Mammary epithelial cell (primary cell): ENCODE results near the gene DHRS7B.

ENCODE experiments used
- EZH2 ChIP-seq: IDR thresholded peaks from 2 replicates; pipeline ENCODE4 v1.6.1; 2012; ENCODE audit warnings: low read length, inconsistent platforms, borderline replicate concordance
- TF ChIP-seq, protein P1 (sequence below), 2 donors: IDR thresholded peaks in 1 of 2; conservative IDR thresholded peaks in 1 of 2; 2 replicates each; pipeline ENCODE4 v1.5.1; 2011 to 2012; ENCODE audit warnings: inconsistent platforms in 2 of 2, low read length in 2 of 2, mild to moderate bottlenecking in 2 of 2, control low read depth in 1 of 2, low read depth in 1 of 2; ENCODE audit not compliant: insufficient read depth in 1 of 2; ENCODE audit errors: extremely low read depth in 1 of 2

DNA sequence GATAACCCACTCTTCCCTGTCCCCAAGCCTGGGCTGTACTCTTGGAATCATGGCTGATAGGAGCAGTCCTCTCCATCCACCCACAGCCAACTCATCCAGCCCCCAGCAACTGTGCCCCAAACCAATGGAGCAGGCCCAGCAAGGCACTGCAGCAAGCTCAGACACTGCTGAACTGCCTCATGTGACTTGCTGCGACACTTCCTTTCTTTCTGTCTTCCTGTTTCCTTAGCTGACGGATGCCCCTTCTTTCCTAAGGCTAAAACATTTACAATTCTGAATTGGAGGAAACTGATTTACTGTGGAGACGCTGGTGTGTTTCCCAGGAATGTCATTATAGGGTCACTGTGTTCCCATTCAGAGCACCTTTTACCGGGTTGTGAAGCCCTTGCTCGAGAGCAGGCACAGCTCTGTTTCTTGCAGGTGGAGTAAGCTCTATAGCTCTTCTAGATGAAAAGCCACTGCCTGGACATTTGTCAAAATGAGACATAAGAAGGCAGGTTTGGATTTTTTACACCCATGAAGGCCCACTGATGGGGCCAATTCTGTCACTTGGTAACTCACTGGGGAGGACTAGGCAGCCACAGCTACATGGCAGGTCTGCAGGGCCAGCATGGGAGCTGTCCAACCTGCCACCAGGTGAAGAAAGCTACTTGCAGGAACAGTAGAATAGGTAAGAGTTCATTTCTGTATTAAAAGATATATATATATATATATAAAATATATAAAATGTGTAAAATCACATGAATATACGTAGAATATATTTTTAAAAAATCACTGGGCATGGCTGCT, 59.8 kb downstream of the DHRS7B start:
- TF ChIP-seq, protein P1, sequence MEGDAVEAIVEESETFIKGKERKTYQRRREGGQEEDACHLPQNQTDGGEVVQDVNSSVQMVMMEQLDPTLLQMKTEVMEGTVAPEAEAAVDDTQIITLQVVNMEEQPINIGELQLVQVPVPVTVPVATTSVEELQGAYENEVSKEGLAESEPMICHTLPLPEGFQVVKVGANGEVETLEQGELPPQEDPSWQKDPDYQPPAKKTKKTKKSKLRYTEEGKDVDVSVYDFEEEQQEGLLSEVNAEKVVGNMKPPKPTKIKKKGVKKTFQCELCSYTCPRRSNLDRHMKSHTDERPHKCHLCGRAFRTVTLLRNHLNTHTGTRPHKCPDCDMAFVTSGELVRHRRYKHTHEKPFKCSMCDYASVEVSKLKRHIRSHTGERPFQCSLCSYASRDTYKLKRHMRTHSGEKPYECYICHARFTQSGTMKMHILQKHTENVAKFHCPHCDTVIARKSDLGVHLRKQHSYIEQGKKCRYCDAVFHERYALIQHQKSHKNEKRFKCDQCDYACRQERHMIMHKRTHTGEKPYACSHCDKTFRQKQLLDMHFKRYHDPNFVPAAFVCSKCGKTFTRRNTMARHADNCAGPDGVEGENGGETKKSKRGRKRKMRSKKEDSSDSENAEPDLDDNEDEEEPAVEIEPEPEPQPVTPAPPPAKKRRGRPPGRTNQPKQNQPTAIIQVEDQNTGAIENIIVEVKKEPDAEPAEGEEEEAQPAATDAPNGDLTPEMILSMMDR (conservative IDR thresholded peaks at IDR 0.05 in 1 of 2, IDR thresholded peaks at IDR 0.05 in 1 of 2; ENCODE audit: extremely low read depth in 1 of 2, insufficient read depth in 1 of 2, low read depth in 1 of 2, low read length in 2 of 2) = no peak
- TF ChIP-seq EZH2 = no peak
